Endodermal cell (in vitro differentiated cells): ENCODE results near the gene CNTN1. TPM values are rescaled to one million over a fixed set of nuclear protein-coding genes. Genes with fewer than 3 reads are reported as not detected.
A peak's percentile ranks its signal among the peaks of the same experiment; 100 is the strongest.

ENCODE experiments used
- DNase-seq: peaks from one replicate; pipeline ENCODE4 v3.0.0-alpha.2; 2017
- H3K27ac ChIP-seq: 2 replicates; pipeline ENCODE4 v1.5.1; 2013; ENCODE audit warnings: mild to moderate bottlenecking, low read depth, low read length, moderate library complexity
- H3K27me3 ChIP-seq: 2 replicates; pipeline ENCODE4 v1.6.1; 2013; ENCODE audit warnings: mild to moderate bottlenecking, low read length, moderate library complexity; ENCODE audit not compliant: insufficient read depth, control insufficient read depth, poor library complexity, severe bottlenecking
- H3K36me3 ChIP-seq: 2 replicates; pipeline ENCODE4 v1.7.0; 2013; ENCODE audit warnings: mild to moderate bottlenecking, low read length, moderate library complexity; ENCODE audit not compliant: control insufficient read depth, insufficient read depth
- H3K4me1 ChIP-seq: one replicate; pipeline ENCODE4 v1.7.0; 2013; ENCODE audit warnings: low read length; ENCODE audit not compliant: control insufficient read depth, insufficient read depth
- H3K4me3 ChIP-seq: 2 replicates; pipeline ENCODE4 v1.5.1; 2013; ENCODE audit warnings: mild to moderate bottlenecking, low read length, moderate library complexity
- H3K9ac ChIP-seq: 2 replicates; pipeline ENCODE4 v1.6.1; 2013; ENCODE audit warnings: mild to moderate bottlenecking, low read length, moderate library complexity; ENCODE audit not compliant: poor library complexity, severe bottlenecking; ENCODE audit errors: extremely low read depth
- H3K9me3 ChIP-seq: 2 replicates; pipeline ENCODE4 v1.6.1; 2013; ENCODE audit warnings: mild to moderate bottlenecking, low read length, moderate library complexity; ENCODE audit not compliant: control insufficient read depth
- H3K27ac Mint-ChIP-seq: 2 replicates; pipeline ENCODE4 v1.8.0; 2020; ENCODE audit warnings: mixed read lengths
- H3K27me3 Mint-ChIP-seq: 2 replicates; pipeline ENCODE4 v1.8.0; 2021; ENCODE audit warnings: mild to moderate bottlenecking, mixed read lengths; ENCODE audit not compliant: insufficient read depth
- H3K36me3 Mint-ChIP-seq: 2 replicates; pipeline ENCODE4 v1.8.0; 2020; ENCODE audit warnings: low read depth, mixed read lengths
- H3K4me1 Mint-ChIP-seq: 2 replicates; pipeline ENCODE4 v1.8.0; 2020; ENCODE audit warnings: mixed read lengths
- H3K4me3 Mint-ChIP-seq: 2 replicates; pipeline ENCODE4 v1.8.0; 2020; ENCODE audit warnings: mild to moderate bottlenecking, moderate library complexity, mixed read lengths
- H3K9me3 Mint-ChIP-seq: 2 replicates; pipeline ENCODE4 v1.8.0; 2020; ENCODE audit warnings: mild to moderate bottlenecking, mixed read lengths
- CTCF ChIP-seq: fragments of 200-600 bp; sonication (generic); conservative IDR thresholded peaks from 2 replicates; pipeline ENCODE4 v1.5.0; 2021; ENCODE audit warnings: antibody characterized with exemption, mild to moderate bottlenecking
- WGBS, 2 experiments: methylation state at CpG; one replicate each; pipeline versions ENCODE4 v1.1.5 to v1.1.7; 2013; ENCODE audit warnings: missing lambda C conversion rate in 2 of 2, mixed read lengths in 1 of 2; ENCODE audit not compliant: insufficient coverage in 1 of 2, insufficient read length in 1 of 2; 5-methylcytosine and 5-hydroxymethylcytosine counted together
- total RNA-seq, 2 donors: library from RNA; stranded (reverse); fragmentation: NEBNext Ultra II Directional in 1 of 2; extraction: Animal tissue kit (Norgen Biotek cat#: 25700) in 1 of 2; gene quantifications; 2 replicates in 1 of 2; 3 replicates in 1 of 2; pipeline ENCODE4 v1.2.1, GENCODE V29; 2021

Gene CNTN1
- total RNA-seq, 2 donors from 2014 or later = 8.4 to 8.6 TPM

GRCh38 chr12:40752011-40752410 is 59.8 kb downstream of the CNTN1 start:
- no peaks in the 10 kb centered on the region for H3K27me3 Mint-ChIP-seq
- no peak for DNase-seq
- 97 to 100% methylated on average over 2 of the region's 2 CpGs for WGBS, 2 experiments

GRCh38 chr12:40760821-40761220 is 68.6 kb downstream of the CNTN1 start:
- H3K27ac Mint-ChIP-seq = no peak overlapping the region

More at GRCh38 chr12:40752011-40752410, 59.8 kb downstream of the CNTN1 start:
- H3K27ac ChIP-seq = no peak overlapping the region
- no peaks in the 10 kb centered on the region for H3K36me3 ChIP-seq
- no peaks in the 10 kb centered on the region for H3K9me3 Mint-ChIP-seq
- H3K4me3 ChIP-seq = no peak overlapping the region
- no peaks in the 10 kb centered on the region for H3K36me3 Mint-ChIP-seq
- H3K4me3 Mint-ChIP-seq = no peak overlapping the region
- H3K4me1 ChIP-seq = peaks cover 16% of the 10 kb centered on the region
- TF ChIP-seq CTCF = no peak
- H3K9me3 ChIP-seq = no peaks in the 10 kb centered on the region
- H3K27ac Mint-ChIP-seq = no peak overlapping the region
- peaks cover 36% of the 10 kb centered on the region for H3K4me1 Mint-ChIP-seq
- H3K9ac ChIP-seq = no peak overlapping the region
- no peaks in the 10 kb centered on the region for H3K27me3 ChIP-seq

GRCh38 chr12:40762072-40762471 is 69.8 kb downstream of the CNTN1 start:
- Histone ChIP-seq H3K27me3 (no peaks in the 10 kb centered on the region), H3K4me3 (no peak overlapping the region), H3K4me1 (no peaks in the 10 kb centered on the region), H3K9ac (no peak overlapping the region), H3K36me3 (no peaks in the 10 kb centered on the region), H3K9me3 (peaks cover 18% of the 10 kb centered on the region), H3K27ac (no peak overlapping the region)
- no peaks in the 10 kb centered on the region for H3K4me1 Mint-ChIP-seq
- 100% methylated on average over 1 of the region's 1 CpG; no CpG with 5 or more reads in 1 of the 2 experiments for WGBS, 2 experiments
- peaks cover 6% of the 10 kb centered on the region for H3K9me3 Mint-ChIP-seq
- DNase-seq = no peak
- H3K36me3 Mint-ChIP-seq = no peaks in the 10 kb centered on the region
- peak; percentile 69 for TF ChIP-seq CTCF
- no peak overlapping the region for H3K4me3 Mint-ChIP-seq
- no peaks in the 10 kb centered on the region for H3K27me3 Mint-ChIP-seq
- no peak overlapping the region for H3K27ac Mint-ChIP-seq

More at GRCh38 chr12:40760821-40761220, 68.6 kb downstream of the CNTN1 start:
- Mint-ChIP-seq H3K36me3 (no peaks in the 10 kb centered on the region), H3K4me3 (no peak overlapping the region), H3K9me3 (peaks cover 6% of the 10 kb centered on the region), H3K27me3 (no peaks in the 10 kb centered on the region), H3K4me1 (no peaks in the 10 kb centered on the region)
- DNase-seq = no peak
- no peak overlapping the region for H3K27ac ChIP-seq
- no peak overlapping the region for H3K9ac ChIP-seq
- H3K9me3 ChIP-seq = peaks cover 18% of the 10 kb centered on the region
- no peaks in the 10 kb centered on the region for H3K27me3 ChIP-seq
- no peaks in the 10 kb centered on the region for H3K36me3 ChIP-seq
- no peak overlapping the region for H3K4me3 ChIP-seq
- no peaks in the 10 kb centered on the region for H3K4me1 ChIP-seq
- no peak for TF ChIP-seq CTCF
